K562 (cell line): ENCODE measurements around the gene MT1A. TPM values are rescaled to one million over a fixed set of nuclear protein-coding genes. Genes with fewer than 3 reads are reported as not detected.

Source experiments
- ATAC-seq: fragments of 200-7000 bp; cut with Tn5 transposase; 3 replicates; pipeline ENCODE4 v1.9.1; 2020; ENCODE audit warnings: moderate library complexity
- BruUV-seq: library from RNA; stranded (reverse); fragments of 400-500 nt; replicated peaks from 2 replicates; lab custom pipeline; 2021; lab: Mats Ljungman, UMichigan
- CTCF ChIA-PET: fragments of 300-600 bp; formaldehyde crosslinking; extraction: SDS; loops from one replicate; lab custom pipeline; 2021; ENCODE audit warnings: low intra/inter-chr PET ratio; lab: Yijun Ruan, JAX
- POLR2A ChIA-PET: fragments of 300-600, 350-650 bp; sonication (Branson Sonifier 250); formaldehyde crosslinking; extraction: SDS; loops from one replicate; lab custom pipeline; 2021; ENCODE audit warnings: antibody characterized with exemption, inconsistent platforms; lab: Yijun Ruan, JAX
- DNase-seq, 4 experiments: peaks; one replicate each; pipeline versions ENCODE4 v3.0.0 to v3.0.0-alpha.2; 2011 to 2018; ENCODE audit warnings: low spot score in 3 of 4, mixed read lengths in 3 of 4; ENCODE audit errors: extremely low read depth in 1 of 4
- FAIRE-seq: peaks from 2 replicates; lab custom pipeline; 2011; peaks lifted over from hg19 to GRCh38; lab: Jason Lieb, UNC
- H2AFZ ChIP-seq: 2 replicates; pipeline ENCODE4 v1.6.0; 2011; ENCODE audit warnings: low read depth, low read length, control low read depth, inconsistent platforms
- H3K27ac ChIP-seq: fragments of 200-600 bp; 3 replicates; pipeline ENCODE4 v1.8.0; 2011; ENCODE audit warnings: low read depth, mild to moderate bottlenecking, control low read depth, inconsistent platforms, low read length, moderate library complexity, mixed read lengths; ENCODE audit errors: extremely low read depth
- H3K27me3 ChIP-seq, 2 experiments: fragments of 300-600 bp in 1 of 2; 2 replicates in 1 of 2; 3 replicates in 1 of 2; pipeline versions ENCODE4 v1.6.0 to v1.8.0; 2011; ENCODE audit warnings: inconsistent platforms in 2 of 2, low read length in 2 of 2, mild to moderate bottlenecking in 1 of 2, mixed read lengths in 1 of 2, moderate library complexity in 1 of 2; ENCODE audit not compliant: control insufficient read depth in 2 of 2, insufficient read depth in 2 of 2
- H3K36me3 ChIP-seq: fragments of 300-600 bp; 3 replicates; pipeline ENCODE4 v1.8.0; 2011; ENCODE audit warnings: mild to moderate bottlenecking, low read length, inconsistent platforms; ENCODE audit not compliant: control insufficient read depth, insufficient read depth
- H3K4me1 ChIP-seq, 2 experiments: fragments of 200-600 bp in 1 of 2; replicated peaks in 1 of 2; 2 replicates in 1 of 2; 3 replicates in 1 of 2; pipeline versions ENCODE4 v1.5.1 to v1.8.0; 2011; ENCODE audit warnings: inconsistent platforms in 2 of 2, low read length in 2 of 2, mild to moderate bottlenecking in 1 of 2, mixed read lengths in 1 of 2, moderate library complexity in 1 of 2; ENCODE audit not compliant: control insufficient read depth in 2 of 2, insufficient read depth in 2 of 2
- H3K4me2 ChIP-seq: 2 replicates; pipeline ENCODE4 v1.6.1; 2011; ENCODE audit warnings: low read length, control low read depth, inconsistent platforms, mixed read lengths; ENCODE audit not compliant: insufficient read depth
- H3K4me3 ChIP-seq: fragments of 200-600 bp; sonication (generic), shearing (Covaris generic); 2 replicates; pipeline ENCODE4 v1.5.1; 2016; ENCODE audit warnings: control low read depth, inconsistent platforms
- H3K79me2 ChIP-seq: fragments of 200-600 bp; 3 replicates; pipeline ENCODE4 v1.8.0; 2011; ENCODE audit warnings: low read length, inconsistent platforms; ENCODE audit not compliant: control insufficient read depth, insufficient read depth
- H3K9ac ChIP-seq, 2 experiments: 2 replicates each; pipeline versions ENCODE4 v1.6.0 to v1.6.1; 2011; ENCODE audit warnings: low read depth in 2 of 2, low read length in 2 of 2, control low read depth in 1 of 2, inconsistent platforms in 1 of 2, mild to moderate bottlenecking in 1 of 2, mixed read lengths in 1 of 2; ENCODE audit not compliant: insufficient read depth in 1 of 2
- H3K9me1 ChIP-seq: one replicate; pipeline ENCODE4 v1.6.0; 2011; ENCODE audit warnings: inconsistent platforms, mild to moderate bottlenecking, low read length, moderate library complexity; ENCODE audit not compliant: control insufficient read depth, insufficient read depth
- H3K9me3 ChIP-seq: replicated peaks from 2 replicates; pipeline ENCODE4 v1.5.1; 2011; ENCODE audit warnings: low read depth, low read length, inconsistent platforms; ENCODE audit not compliant: control insufficient read depth, insufficient read depth
- H4K20me1 ChIP-seq: replicated peaks from 2 replicates; pipeline ENCODE4 v1.6.1; 2011; ENCODE audit warnings: low read length, inconsistent platforms, mixed read lengths; ENCODE audit not compliant: control insufficient read depth, insufficient read depth
- ATF3 ChIP-seq, 2 experiments: fragments of 450-650 bp in 1 of 2; sonication (generic) in 1 of 2; formaldehyde crosslinking in 1 of 2; IDR thresholded peaks in 1 of 2; conservative IDR thresholded peaks in 1 of 2; 2 replicates each; pipeline versions ENCODE4 v1.6.1 to v1.8.1; 2016 to 2023; ENCODE audit warnings: mild to moderate bottlenecking in 2 of 2, moderate library complexity in 2 of 2, inconsistent platforms in 1 of 2, missing genetic modification reagents in 1 of 2
- CTBP1 ChIP-seq: fragments of 450-650 bp; IDR thresholded peaks from 2 replicates; pipeline ENCODE4 v1.6.1; 2016; ENCODE audit warnings: borderline replicate concordance
- CUX1 ChIP-seq: fragments of 200-800 bp; sonication (Bioruptor generic); IDR thresholded peaks from 2 replicates; pipeline ENCODE4 v1.6.1; 2016; ENCODE audit warnings: missing genetic modification characterization, missing compliant biosample characterization
- HDAC2 ChIP-seq: fragments of 450-650 bp; IDR thresholded peaks from 2 replicates; pipeline ENCODE4 v1.6.1; 2016; ENCODE audit warnings: mild to moderate bottlenecking
- HMGXB4 ChIP-seq: sonication (generic); formaldehyde crosslinking; IDR thresholded peaks from 2 replicates; pipeline ENCODE4 v1.8.1; 2023; ENCODE audit warnings: mild to moderate bottlenecking, missing genetic modification reagents
- KLF6 ChIP-seq: fragments of 250-450 bp; sonication (Bioruptor Pico); IDR thresholded peaks from 2 replicates; pipeline ENCODE4 v1.4.0; 2020; ENCODE audit warnings: mild to moderate bottlenecking, moderate library complexity, borderline replicate concordance
- MYBL2 ChIP-seq, 2 experiments: fragments of 450-650 bp in 1 of 2; sonication (generic) in 1 of 2; formaldehyde crosslinking in 1 of 2; IDR thresholded peaks; 2 replicates each; pipeline versions ENCODE4 v1.6.1 to v1.8.1; 2017 to 2022; ENCODE audit warnings: borderline replicate concordance in 1 of 2, inconsistent platforms in 1 of 2, low read depth in 1 of 2, mild to moderate bottlenecking in 1 of 2, missing genetic modification reagents in 1 of 2, moderate library complexity in 1 of 2
- ZC3H11A ChIP-seq: IDR thresholded peaks from 2 replicates; pipeline ENCODE4 v1.6.1; 2012; ENCODE audit warnings: low read depth, low read length, improper control_type of control experiment
- ZNF354B ChIP-seq: fragments of 250-450 bp; sonication (Bioruptor Pico); IDR thresholded peaks from 2 replicates; pipeline ENCODE4 v1.4.0; 2020
- WGBS: fragments of 100-300 bp; shearing (Covaris generic); methylation state at CpG from one replicate; pipeline ENCODE4 v1.1.6; 2016; ENCODE audit warnings: low coverage, mixed read lengths; ENCODE audit not compliant: insufficient coverage; ENCODE audit errors: missing lambda C conversion rate; 5-methylcytosine and 5-hydroxymethylcytosine counted together
- in situ Hi-C: fragments of 300-500 bp; cut with MboI; formaldehyde crosslinking; loops from 4 replicates; pipeline ENCODE4 v1.15.0; 2018; ENCODE audit warnings: inconsistent platforms, mixed read lengths
- intact Hi-C: fragments of 100-400 bp; cut with micrococcal nuclease; formaldehyde crosslinking; loops from 2 replicates; pipeline ENCODE4 v1.14.2; 2022
- polyA plus RNA-seq, 8 experiments: library from polyadenylated mRNA; depleted of rRNA in 4 of 8; stranded (reverse) in 5 of 8; unstranded in 3 of 8; fragments of >200 nt; fragmentation: Nextera tagmentation in 2 of 8; fragmentation: Illumina TruSeq in 1 of 8; extraction: Ambion mirVana in 2 of 8; extraction: Trizol in 1 of 8; gene quantifications; 2 replicates each; pipeline versions ENCODE4 v1.2.1 to v1.2.3, GENCODE V29; 2011 to 2014; ENCODE audit warnings: inconsistent platforms in 1 of 8, missing spikeins in 1 of 8
- total RNA-seq, 7 experiments: library from RNA; depleted of rRNA in 6 of 7; stranded (reverse); fragments of >200 nt in 6 of 7; fragmentation: Illumina TruSeq in 2 of 7; extraction: Trizol in 2 of 7; gene quantifications; 2 replicates each; pipeline versions ENCODE4 v1.2.1 to v1.2.3, GENCODE V29; 2011 to 2021; ENCODE audit warnings: low replicate concordance in 1 of 7

MT1A gene
- total and polyA plus RNA-seq, 9 of the 15 experiments (the other 6 are each of a cell fraction or from before 2014, with no cell fraction given): 0.23 TPM; not detected in 8

- TF ChIP-seq HDAC2: no peak
- peak; percentile 93 for TF ChIP-seq ZC3H11A
- TF ChIP-seq CTBP1: peak; percentile 47; the same call in 1 of the 2 replicates
- TF ChIP-seq ZNF354B (CRISPR knock-in tag): no peak
These were observed 43.7 kb downstream of the MT1A start, which contains the start of gene MT1X (continued) for GRCh38 chr16:56681939-56682702.

GRCh38 chr16:56682703-56683397 lies 44.4 kb downstream of the MT1A start:
- H3K27ac ChIP-seq: no peak overlapping the region
- peaks cover 4 to 39% of the 10 kb centered on the region in 2 experiments for H3K27me3 ChIP-seq
- ChIA-PET POLR2A (interaction anchor here (0.9 to 1.2 kb wide), 2 partner anchors 13 to 27 kb away, joined by 3 to 4 read pairs; no protein-coding TSS in a partner anchor), CTCF (interaction anchor here (0.6 kb wide), 1 partner anchor 124 kb away, joined by 4 read pairs; no protein-coding TSS in a partner anchor)
- peak overlapping the region; percentile 98 for H2AFZ ChIP-seq
- no peaks in the 10 kb centered on the region for H3K36me3 ChIP-seq
- no peaks in the 10 kb centered on the region for H4K20me1 ChIP-seq
- intact Hi-C loops: no loop called here
- H3K4me3 ChIP-seq: peak overlapping the region; percentile 46
- ATAC-seq (peak; percentile 16), DNase-seq (peak in 1 of 4 experiments; percentile 4), FAIRE-seq (no peak)
- H3K9me1 ChIP-seq: no peaks in the 10 kb centered on the region
- in situ Hi-C loops: no loop called here
- 19% methylated on average over 8 of the region's 8 CpGs for WGBS
- TSS peak; percentile 79 for BruUV-seq
- peak overlapping the region; percentile 94 for H3K4me2 ChIP-seq
- no peaks in the 10 kb centered on the region for H3K9me3 ChIP-seq
- peaks cover 6 to 12% of the 10 kb centered on the region in 2 experiments; a peak in 3 of 5 replicates for H3K4me1 ChIP-seq
- H3K79me2 ChIP-seq: no peaks in the 10 kb centered on the region
- peak overlapping the region; percentile 75 to 85 for H3K9ac ChIP-seq
- TF ChIP-seq HMGXB4 (CRISPR knock-in tag) (no peak), ATF3 (IDR thresholded peaks at IDR 0.05) (no peak), ATF3 (CRISPR knock-in tag; conservative IDR thresholded peaks at IDR 0.05) (no peak), KLF6 (CRISPR knock-in tag) (no peak), MYBL2 (IDR thresholded peaks at IDR 0.05; ENCODE audit: low read depth) (no peak), MYBL2 (CRISPR knock-in tag; IDR thresholded peaks at IDR 0.05; ENCODE audit: borderline replicate concordance) (no peak), CUX1 (no peak)
